Measurements from ENCODE around the gene GAREM1.
A peak's percentile ranks its signal among the peaks of the same experiment; 100 is the strongest.
"Not testable (repeated sequence)": the region's sequence is repeated elsewhere in the genome, so short reads cannot be mapped to it uniquely, and the experiment has no call there.

The GAREM1 gene

DNA sequence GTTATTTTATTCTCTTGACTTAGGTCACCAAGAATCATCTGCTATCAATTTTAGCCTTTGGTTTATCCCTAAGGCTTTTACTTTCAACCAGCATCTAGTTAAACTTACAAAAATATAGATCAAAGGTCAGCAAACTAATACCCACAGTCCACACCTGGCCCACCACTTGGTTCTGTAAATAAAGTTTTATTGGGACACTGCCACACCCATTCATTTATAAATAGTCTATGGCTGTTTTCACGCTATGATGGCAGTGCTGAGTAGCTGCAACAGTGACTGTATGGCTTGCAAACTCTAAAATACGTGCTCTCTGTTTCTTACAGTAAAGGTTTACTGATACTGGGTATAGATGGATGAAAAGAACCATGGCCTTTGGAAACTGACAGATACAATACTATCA, 173.8 kb downstream of the GAREM1 start:
- DNase-seq, result no peak

DNA sequence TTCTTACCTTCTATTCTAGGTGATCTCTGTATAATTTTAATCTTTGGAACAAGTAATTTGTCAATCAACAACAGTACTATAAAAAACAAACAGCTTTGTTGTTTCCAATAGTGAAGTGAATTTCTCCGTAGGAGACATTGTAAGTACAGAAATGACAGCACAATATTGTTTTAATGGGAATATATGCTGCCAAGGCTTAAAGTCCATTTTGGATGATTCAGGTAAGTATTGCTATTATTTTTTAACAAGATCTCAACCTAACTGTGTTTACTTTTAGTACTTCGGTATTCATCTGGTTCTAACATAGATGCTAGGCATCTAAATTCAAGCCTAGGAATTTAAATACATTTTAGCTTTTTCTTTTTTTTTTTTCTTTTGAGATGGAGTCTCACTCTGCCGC, 175.1 kb downstream of the GAREM1 start:
- no peak for DNase-seq

DNA sequence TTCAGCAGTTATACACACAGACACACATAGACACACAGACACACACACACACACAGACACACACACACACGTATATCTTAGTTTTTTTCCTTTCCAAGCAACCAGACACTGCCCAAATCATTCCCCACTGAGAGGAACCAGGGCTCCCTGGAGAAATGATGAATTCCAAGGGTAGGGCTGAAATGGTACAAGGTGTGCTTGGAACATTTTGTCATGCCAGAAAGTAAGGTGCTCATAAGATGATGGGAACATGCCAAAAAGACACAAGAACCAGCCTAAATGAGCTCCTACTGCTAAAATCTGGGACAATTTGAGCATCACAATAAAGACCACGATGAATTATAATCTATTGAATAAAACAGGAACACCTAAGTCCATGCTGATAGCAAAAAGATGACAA, 177.6 kb downstream of the GAREM1 start:
- no peak for DNase-seq

DNA sequence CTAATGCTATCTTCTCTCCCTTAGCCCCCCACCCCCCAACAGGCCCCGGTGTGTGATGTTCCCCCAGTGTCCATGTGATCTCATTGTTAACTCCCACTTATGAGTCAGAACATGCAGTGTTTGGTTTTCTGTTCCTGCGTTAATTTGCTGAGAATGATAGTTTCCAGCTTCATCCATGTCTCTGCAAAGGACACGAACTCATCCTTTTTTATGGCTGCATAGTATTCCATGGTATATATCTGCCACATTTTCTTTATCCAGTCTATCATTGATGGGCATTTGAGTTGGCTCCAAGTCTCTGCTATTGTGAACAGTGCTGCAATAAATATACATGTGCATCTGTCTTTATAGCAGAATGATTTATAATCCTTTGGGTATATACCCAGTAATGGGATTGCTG, 179.1 kb downstream of the GAREM1 start:
- not testable (repeated sequence) for DNase-seq

DNA sequence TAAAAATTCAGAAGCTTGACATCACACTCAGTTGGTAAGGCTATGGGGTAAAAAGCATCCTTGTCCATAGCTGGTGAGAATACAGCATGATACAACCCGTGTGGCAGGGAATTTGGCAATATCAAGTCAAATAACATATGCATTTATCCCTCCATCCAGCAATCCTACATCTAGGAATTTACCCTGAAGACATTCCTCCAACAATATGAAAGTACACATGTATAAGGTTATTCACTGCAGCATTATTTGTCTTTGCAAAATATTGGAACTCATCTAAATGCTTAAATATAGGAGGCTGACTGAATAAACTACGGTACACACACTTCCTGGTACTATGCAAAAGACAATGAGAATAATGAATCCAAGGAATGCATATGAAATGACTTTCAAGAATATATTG, 179.9 kb downstream of the GAREM1 start:
- DNase-seq, result no peak

DNA sequence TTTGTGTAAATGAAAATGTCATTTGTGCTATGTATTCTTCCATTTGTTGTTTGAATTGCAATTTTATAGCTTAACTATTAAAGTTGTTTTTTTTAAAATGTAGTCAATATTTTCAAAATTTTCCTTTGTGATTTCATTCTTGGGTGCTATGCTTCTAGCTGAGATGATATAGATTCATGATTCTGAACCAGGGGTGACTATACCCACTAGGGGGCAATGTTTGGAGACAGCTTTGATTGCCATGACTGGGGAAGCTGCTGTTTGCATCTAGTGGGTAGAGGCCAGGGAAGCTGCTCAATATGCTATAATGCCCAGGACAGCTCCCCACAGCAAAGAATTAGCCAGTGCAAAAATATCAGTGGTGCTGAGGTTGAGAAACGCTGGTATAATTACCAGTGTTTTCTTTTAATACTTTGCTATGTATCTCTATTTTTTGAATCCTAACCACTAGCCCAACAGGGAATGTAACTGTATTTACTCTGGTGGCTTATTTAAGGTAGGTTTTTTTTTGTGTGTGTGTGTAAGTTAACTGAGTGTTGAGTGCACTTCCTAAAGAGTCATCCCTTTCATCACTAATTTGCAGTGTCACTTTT, 181.1 kb downstream of the GAREM1 start:
- DNase-seq, result peak in 26 of 56 donors; percentile 3 to 72 (median 14)

DNA sequence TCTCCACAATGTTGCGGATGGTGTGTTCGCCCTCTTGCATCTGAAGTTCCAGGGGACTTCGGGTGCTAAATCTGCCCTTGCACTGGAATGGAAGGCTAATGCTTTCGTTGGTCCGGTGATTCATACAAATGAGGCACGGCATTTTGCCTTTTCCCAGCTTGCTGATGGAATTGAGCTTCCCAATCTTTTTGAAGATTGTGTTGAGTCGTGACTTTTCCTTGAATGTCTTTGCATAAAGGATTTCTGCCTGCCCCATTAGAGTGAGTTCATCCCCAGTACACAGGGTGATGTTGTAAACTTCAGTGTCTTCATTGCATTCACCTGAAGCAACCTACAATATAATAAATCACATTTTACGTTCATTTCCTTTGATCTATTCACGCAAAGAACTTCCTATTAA, 182.8 kb downstream of the GAREM1 start:
- DNase-seq, result no peak

DNA sequence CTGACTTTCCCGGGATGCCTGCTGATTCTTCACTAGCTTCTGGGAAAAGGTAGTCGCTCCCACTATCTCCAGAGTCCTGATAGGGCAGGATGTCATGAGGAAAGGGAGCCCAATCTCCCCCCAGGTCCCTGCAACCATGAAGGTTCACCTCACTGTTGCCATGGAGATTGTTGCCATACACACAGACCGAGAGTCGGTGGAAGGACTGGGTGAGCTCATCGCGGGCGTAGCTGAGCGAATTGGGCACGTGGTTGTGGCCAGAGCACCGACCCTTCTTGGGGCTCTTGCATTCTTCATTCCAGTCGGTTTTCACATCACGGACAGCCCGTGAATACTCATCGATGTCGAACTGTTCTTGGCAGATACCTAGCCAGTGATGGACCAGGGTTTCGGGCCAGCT, 183.4 kb downstream of the GAREM1 start:
- DNase-seq, result peak in 1 of 56 donors; percentile 10

DNA sequence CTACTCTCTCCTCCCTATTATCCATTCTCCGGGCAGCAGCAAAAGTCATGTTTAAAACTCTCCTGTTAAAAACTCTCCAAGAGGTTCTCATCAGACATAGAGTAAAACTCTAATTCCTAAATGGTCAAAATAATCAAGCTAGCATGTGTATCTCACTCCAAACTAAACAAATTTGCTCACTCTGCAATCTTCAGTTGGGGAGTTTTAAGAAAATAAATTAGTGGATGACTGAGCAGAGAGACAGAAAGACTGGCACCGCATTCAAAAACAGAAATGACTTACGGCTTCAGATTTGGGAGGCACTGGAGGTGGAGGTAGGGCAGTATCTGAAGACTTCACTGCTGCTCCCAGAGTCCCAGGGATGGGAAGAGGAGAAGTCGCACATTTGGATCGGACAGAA, 183.9 kb downstream of the GAREM1 start:
- no peak for DNase-seq

DNA sequence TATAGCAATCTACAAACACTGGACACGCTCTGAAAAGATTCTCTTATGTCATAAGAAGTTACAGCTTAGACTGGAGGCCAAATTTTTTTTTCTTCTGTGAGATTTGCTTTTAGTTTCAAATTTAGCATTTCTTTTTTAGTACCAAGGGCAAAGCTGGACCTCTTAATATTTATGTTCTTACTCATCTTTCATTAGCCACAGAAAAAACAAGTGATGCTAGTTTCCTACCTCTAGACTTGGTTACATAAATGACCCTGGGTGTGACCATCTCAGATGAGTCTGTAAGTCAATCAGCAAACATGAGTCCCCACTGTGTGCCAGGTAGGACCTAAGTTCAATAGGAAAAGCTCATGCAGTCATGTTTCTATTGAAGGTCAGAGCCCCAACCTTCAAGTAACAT, 186.4 kb downstream of the GAREM1 start:
- no peak for DNase-seq

DNA sequence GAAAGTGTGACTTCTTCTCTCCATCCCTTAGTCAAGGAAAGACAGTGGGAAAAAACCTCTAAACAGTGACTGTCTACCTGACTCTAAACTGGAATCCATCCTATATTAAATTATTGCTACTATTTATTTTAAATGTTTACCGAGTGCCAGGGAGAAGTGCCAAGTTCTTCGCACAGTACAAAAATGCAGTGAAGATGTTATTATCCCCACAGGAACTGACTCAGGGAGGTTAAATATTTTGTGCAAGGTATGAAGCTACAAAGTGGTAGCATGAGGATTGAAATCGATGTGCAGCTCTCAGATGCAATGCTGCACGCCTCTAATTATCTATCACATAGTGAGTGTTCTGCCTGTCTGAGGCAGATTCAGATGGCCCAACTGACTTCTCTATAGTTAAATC, 189.8 kb downstream of the GAREM1 start:
- no peak for DNase-seq

DNA sequence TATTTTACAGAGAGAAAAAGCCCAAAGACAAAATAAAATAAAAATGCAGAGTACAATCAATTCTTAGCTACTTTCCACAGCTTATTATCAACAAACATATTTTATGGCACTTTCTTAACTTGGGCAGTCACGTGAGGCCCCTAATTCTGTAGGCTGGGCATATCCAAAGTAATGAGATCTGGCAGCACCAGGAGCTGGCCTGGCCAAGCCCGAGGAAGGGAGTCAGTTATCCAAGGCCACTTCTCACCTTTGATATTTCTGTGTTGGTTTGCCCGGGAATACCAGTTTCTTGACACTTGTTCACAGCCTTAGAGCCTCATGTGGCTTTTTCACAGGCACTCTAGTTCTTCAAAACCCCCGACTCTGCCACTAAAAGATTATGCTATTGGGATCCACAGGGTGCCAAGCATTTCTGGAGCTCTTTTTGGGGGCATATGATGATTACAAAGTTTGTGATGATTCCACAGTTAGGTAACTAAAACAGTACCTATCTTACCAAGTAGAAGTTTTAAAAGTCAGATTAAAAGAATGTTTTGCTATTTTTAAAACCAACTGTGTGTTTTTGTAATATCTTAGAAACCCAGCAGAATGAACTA, 190.4 kb downstream of the GAREM1 start:
- DNase-seq, result no peak

DNA sequence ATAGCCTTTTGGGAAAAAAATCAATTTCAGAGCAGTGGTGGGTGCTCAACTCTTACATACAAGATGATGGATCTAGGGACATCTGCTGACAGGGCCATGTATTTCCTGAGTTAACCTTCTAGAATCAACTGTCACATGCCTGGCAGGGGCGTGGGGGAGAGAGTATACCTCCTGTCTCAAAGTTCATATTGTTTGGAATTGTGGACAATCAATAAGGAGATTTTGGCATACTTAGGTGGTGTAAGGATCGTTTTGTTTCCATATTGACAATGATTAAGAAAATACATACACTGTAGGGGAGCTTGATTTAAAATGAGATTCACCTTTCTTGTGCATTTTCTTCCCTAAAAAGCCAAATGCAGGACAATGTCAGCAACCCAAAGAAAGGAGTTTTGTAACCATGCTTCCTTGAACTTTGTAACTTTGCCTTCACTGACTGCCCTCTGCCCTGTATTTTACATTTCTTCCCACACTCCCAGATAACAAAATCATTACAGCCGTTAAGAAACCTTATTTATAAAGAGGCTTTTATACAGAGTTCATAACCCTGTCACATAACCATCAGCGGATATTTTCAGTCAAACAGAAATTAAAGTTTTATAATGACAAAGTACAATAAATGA, 192.4 kb downstream of the GAREM1 start:
- no peak for DNase-seq

DNA sequence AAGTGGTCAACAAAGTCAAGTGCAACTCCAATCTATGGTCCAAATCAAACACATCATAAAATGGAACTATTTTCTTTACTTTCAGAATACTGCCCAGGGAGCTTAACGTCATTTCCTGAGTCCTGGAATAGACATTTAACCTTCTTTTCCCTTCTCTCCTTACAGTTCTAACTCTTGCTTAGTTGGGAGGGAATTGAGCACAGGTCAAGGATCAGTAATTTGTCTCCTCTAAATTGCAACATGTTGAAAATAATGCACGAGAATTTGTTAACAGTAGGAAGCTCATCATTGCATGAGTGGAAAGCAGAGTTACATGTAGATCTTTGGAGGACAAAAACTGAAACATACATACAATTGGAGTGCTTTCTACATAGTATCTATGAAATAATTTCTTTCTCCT, 193.1 kb downstream of the GAREM1 start:
- no peak for DNase-seq

DNA sequence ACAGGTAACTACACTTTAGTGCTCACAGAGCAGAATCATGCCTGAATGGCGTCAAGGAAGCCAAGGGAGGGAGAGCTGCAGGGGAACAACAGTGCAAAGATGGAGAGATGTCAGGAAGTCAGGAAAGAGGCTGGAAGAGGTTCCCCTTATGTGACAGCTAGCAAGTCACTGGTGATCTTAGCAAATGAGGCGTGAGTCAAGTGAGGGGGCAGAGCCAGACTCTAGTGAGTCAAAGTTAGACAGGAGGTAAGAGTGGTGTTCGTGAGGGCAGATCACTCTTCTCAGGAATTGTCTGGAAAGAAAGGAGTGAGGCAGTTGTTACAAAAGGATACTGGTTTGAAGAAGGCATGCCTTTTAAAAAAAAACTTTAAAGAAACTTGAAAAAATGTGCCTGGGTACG, 193.8 kb downstream of the GAREM1 start:
- DNase-seq, result no peak

DNA sequence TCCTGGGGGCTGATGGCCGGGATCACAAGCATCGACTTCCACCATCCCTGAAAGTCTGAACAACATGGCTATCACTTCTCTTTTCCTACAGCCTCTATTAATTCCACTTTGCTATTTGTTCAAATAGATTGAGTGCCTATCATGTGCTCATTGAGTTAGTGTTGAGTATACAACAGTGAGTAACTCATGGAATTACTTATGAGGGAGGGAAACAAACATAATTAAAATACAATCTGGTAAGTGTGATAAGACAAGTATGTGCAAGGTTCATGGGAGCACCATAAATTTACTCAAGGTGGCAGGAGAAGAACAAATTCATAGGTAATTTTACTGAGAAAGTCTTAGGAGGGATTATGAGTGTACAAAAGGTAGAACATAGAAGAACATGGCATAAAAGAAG, 194.4 kb downstream of the GAREM1 start:
- no peak for DNase-seq

DNA sequence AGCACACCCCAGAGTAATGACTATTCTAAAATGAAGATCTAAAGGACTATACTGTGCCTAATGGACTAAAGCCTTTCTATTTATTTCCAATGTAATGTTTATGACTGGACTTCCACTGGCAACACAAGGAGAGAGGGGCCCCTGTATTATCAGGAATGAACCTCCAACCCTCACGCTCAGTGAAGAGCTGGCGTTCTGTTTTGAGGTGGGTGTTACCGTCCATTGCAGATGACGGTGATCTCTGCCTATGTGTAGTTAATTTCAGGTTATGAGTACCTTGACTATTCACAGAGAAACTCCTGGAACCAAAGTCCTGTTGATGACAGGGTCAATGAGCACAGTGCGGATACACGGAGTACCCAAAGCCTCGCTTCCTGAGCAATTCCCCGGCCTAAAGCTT, 195.5 kb downstream of the GAREM1 start:
- DNase-seq, result no peak

DNA sequence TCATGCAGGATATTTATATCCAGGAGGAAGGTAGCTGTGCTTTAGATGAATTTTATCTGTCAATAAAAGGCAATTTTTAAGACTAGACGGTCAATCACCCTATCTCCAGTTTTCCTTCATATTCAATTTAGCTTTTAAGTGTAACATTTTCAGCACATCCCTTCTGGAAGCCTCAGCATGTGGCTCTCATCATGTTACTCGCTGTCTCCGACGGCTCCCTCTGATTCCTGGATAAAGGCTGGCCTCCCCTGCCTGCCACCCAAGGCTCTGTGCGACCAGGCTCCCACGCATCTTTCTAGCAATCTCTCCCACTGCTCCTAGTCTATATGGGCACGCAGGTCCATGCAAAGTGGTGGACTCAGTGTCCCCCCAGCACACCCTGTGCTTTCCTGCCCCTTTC, 196.4 kb downstream of the GAREM1 start:
- DNase-seq, result no peak

DNA sequence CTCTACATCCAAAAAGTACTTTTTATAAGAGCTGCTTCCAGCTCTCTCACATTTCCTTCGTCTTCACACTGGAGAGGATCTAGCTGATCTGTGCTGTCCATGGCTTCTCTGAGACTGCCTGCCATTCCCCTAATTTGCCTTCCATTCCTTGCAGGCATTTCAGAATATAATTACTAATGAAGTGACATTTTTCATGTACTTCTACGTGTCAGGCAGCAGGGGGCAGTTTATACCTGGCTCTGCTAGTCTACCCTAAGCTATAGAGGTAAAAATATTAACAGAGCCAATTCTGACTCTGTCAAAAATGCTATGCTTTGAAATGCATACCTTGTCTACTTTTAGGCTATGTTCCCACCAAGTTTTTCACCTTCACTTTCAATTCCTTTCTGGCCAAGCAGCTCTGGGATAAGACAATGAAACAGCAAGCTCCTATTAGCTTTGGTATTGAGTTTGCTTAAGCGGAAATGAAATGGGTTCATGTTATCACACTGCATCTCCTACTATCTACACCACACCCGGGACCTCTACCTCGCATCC, 198.9 kb downstream of the GAREM1 start:
- peak in 5 of 56 donors; percentile 4 to 30 (median 16) for DNase-seq

DNA sequence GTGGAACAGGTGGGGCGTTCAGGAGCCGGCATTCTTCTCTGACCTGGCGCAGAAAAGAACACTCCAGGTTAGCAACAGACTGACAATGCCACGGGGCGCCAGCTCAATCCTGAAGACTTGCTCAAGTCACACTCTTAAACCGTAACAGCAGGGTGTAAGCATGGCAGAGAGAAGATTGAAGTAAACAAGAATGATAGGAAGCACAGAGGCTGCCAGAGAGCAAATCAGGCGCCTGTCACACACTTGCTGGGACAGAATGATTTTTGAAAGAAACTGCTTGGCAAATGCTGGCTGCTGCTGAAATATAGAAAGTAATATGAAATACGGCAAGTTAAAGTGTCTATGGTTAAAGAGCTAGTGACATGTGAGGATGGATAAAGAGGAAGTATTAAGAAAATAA, 200.3 kb downstream of the GAREM1 start:
- DNase-seq, result no peak

DNA sequence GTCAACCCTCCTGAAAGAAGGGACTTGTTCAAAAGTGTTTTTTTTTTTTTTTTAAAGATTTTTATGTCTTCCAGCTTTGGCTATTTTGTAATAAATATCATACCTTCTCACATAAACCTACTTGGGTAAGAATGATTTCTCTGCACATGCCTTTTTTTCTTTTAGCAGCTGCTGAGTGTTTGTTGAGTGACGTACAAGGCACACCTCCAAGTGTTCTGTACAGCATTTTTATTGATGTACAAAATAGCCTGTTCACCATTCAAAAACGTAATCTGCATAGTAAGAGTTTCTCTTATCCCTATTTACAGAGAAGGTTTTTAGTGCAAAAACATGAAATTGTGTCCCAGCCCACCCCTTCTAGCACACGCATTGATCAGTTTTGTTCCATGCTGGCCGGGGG, 203.2 kb downstream of the GAREM1 start:
- DNase-seq, result no peak

DNA sequence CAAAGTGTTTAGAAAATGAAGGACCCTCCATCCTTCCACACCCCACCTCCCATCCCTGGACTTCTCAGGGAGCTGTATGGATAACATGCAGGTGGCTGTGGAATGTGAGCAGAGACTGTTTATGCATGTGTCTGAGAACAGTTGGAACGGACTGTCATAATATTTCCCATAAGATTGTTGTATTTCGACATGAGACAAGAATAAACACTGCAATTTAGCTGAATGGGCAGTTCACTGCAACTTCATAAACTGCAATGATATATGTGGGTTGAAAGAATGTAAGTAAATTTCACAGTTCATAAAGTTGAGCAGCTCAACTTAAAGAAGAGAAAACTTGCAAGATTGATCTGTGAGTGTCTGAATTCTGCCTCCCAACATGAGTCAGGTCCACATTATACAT, 206.3 kb downstream of the GAREM1 start:
- DNase-seq, result no peak

DNA sequence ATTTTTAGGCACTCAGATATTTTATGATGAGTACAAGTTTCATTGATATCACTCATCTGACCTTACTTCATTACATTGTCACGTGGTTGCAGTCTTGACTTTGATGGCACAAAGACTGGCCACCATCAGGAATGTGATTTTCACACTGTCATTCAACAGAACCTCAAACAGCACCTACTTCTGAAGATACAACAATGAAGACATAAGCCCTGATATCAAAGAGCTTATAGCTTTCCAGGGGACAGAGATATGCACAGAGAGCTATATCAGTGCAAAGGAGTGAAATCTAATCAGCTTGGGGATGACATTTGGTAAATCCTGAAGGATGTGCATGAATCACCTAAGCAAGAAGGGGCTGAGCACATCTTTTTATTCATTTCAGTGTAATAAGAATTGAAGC, 208.6 kb downstream of the GAREM1 start:
- DNase-seq, result no peak

Measured in amygdala (tissue), 56 donors.